NT2/D1 (cell line): ENCODE measurements around the gene RNU6-1.

Source experiments
- SUZ12 ChIP-seq: IDR thresholded peaks from 2 replicates; pipeline ENCODE4 v1.6.1; 2011; ENCODE audit not compliant: insufficient read length, insufficient read depth; ENCODE audit errors: extremely low read depth
- YY1 ChIP-seq: IDR thresholded peaks from 2 replicates; pipeline ENCODE4 v1.6.1; 2011; ENCODE audit not compliant: insufficient read length, insufficient read depth
- ZNF274 ChIP-seq: IDR thresholded peaks from 2 replicates; pipeline ENCODE4 v1.6.1; 2011; ENCODE audit warnings: mild to moderate bottlenecking, low read depth, low read length

DNA sequence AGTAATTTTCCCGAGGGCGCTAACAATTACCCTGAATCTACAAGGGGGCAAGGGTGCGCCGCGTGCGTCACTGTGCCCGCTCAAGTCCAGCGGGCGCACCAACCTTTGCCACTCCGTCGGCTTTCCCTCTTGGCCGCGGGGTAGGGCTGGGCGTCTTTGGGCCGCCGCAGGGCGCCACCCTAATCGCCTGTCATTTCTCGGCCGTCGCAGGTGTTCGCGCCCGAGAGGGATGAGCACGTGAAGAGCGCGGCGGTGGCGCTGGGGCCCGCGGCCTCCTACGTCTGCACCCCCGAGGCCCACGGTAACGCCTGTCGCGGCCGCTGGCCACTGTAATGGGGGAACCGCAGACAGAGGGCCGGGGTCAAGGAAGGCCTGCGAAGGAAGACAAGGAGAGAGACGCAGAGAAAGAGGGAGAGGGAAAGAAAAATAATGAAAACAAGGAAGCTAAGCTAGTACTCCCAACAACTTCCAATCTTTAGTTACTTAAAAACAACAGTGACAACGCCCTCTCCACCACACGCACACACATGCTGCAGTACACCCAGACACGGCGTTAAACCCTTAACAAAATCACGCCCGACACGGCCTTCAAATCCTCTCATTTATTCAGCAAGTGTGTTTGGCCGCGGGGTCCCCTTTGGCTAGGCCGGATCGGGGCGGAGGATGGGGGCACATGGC lies 10.7 kb downstream of the RNU6-1 start:
- no peak for TF ChIP-seq YY1
- no peak for TF ChIP-seq ZNF274
- TF ChIP-seq SUZ12: peak; percentile 96
